ENCODE data around the gene PLCB2. TPM values are rescaled to one million over a fixed set of nuclear protein-coding genes. Genes with fewer than 3 reads are reported as not detected.

Gene PLCB2
- polyA plus RNA-seq, 1 of the 3 experiments (the other 2 are of a cell fraction): 0.15 TPM

DNA sequence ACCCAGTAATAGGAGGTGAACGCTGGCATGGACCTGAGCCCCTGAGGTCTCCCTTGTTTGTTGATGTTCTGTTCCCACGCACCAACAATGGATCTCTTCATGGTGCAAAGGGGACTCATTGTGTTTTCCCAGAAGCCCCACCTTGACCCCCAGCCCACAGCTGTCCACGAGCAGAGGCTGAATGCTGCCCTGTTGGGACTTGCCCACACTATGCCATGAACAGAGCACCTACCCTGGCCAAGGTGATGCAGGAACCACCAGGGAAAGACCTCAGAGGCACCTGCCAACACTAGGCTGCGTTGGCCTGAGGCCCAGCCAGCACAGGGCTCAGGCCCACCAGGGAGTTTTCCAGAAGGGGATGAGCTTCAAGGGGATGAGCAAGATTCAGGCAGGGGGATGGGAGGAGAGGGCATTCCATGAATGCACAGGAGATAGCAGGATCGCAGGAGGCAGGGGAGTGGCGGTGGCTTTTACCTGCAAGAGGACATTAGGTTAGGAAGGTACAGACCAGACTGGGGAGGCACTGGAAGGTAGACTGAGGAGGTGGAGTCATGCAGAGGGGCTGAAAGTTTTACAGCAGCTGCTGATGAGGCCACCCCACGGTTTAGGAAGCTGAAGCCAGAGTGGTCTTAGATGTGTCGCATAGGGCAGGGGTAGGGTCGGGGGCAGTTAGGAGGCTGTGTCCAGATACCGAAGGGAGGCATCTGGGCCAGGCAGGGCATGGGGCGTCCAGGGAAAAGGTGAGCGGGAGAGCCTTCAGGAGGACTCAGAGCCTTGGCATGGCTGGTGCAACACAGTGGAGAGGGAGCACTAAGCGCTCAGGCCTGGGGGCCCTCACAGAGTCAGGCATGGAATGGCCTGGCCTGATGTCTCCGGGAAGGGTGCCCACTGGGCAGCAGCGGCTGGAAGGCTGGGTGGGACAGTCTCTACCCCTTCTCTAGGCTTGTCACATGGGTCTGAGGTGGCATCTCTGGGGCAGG, 39.1 kb upstream of the PLCB2 start:
- Histone ChIP-seq H4K20me1 (ENCODE audit: insufficient read depth) (no peaks in the 10 kb centered on the region), H3K9me2 (no peaks in the 10 kb centered on the region), H3K36me3 (replicated peaks in 1 of 2; ENCODE audit: control insufficient read depth in 1 of 2, insufficient read depth in 2 of 2, low read length in 1 of 2) (no peaks in the 10 kb centered on the region), H3K4me1 (ENCODE audit: control insufficient read depth in 1 of 2, insufficient read depth in 2 of 2, low read depth in 1 of 2, low read length in 1 of 2) (peaks cover 11 to 23% of the 10 kb centered on the region in 2 experiments; a peak in 3 of 4 replicates), H3F3A (replicated peaks; ENCODE audit: insufficient read depth) (peaks cover 26% of the 10 kb centered on the region), H3K27ac (ENCODE audit: low read depth in 2 of 2, low read length in 1 of 2) (no peak overlapping the region), H3K27me3 (ENCODE audit: insufficient read depth) (no peaks in the 10 kb centered on the region), H3K9ac (no peak overlapping the region), H3K4me2 (no peak overlapping the region), H3K9me3 (no peaks in the 10 kb centered on the region), H3K4me3 (ENCODE audit: low read depth in 2 of 2, low read length in 1 of 2) (no peak overlapping the region), H2AFZ (ENCODE audit: low read depth) (no peak overlapping the region), H3K79me2 (ENCODE audit: insufficient read depth) (no peaks in the 10 kb centered on the region)
- no peak for DNase-seq
- WGBS (ENCODE audit: low lambda C conversion rate): 91% methylated on average over 12 of the region's 15 CpGs
- POLR2A ChIA-PET: interaction anchor here (0.6 kb wide), 1 partner anchor 70 kb away, joined by 4 read pairs; no protein-coding TSS in a partner anchor
- CTCF ChIA-PET: interaction anchor here (66.3 to 70.6 kb wide), 2 partner anchors 5 to 33 kb away, joined by 2194 read pairs; partner anchors contain the start of genes ANKRD63, CCDC9B, DISP2 and INAFM2
- TF ChIP-seq EP300 (IDR thresholded peaks at IDR 0.05; ENCODE audit: borderline replicate concordance in 1 of 2, low read depth in 1 of 2, low read length in 1 of 2) (no peak), IRF3 (IDR thresholded peaks at IDR 0.05; ENCODE audit: low read depth, low read length) (no peak), NRF1 (IDR thresholded peaks at IDR 0.05; ENCODE audit: low read depth, low read length) (no peak), EZH2phosphoT487 (IDR thresholded peaks at IDR 0.05; ENCODE audit: borderline replicate concordance, low read depth) (no peak), CHD2 (IDR thresholded peaks at IDR 0.05; ENCODE audit: low read length, partially characterized antibody) (no peak), TCF12 (IDR thresholded peaks at IDR 0.05) (no peak), REST (IDR thresholded peaks at IDR 0.05; ENCODE audit: low read depth, low read length) (no peak)
- TF ChIP-seq, protein P1, sequence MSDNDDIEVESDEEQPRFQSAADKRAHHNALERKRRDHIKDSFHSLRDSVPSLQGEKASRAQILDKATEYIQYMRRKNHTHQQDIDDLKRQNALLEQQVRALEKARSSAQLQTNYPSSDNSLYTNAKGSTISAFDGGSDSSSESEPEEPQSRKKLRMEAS (IDR thresholded peaks at IDR 0.05; ENCODE audit: low read depth): no peak
- TF ChIP-seq, protein P2, sequence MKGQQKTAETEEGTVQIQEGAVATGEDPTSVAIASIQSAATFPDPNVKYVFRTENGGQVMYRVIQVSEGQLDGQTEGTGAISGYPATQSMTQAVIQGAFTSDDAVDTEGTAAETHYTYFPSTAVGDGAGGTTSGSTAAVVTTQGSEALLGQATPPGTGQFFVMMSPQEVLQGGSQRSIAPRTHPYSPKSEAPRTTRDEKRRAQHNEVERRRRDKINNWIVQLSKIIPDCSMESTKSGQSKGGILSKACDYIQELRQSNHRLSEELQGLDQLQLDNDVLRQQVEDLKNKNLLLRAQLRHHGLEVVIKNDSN (IDR thresholded peaks at IDR 0.05; ENCODE audit: borderline replicate concordance, low read depth): no peak

All from SK-N-SH (cell line).